WTC11 (cell line): ENCODE measurements around the gene MED22. TPM values are rescaled to one million over a fixed set of nuclear protein-coding genes. Genes with fewer than 3 reads are reported as not detected.
A peak's percentile ranks its signal among the peaks of the same experiment; 100 is the strongest.

Source experiments
- ATF1 ChIP-seq: sonication (generic); formaldehyde crosslinking; IDR thresholded peaks from 2 replicates; pipeline ENCODE4 v1.8.1; 2023; ENCODE audit warnings: mild to moderate bottlenecking, moderate library complexity, missing genetic modification reagents
- CBFB ChIP-seq: sonication (generic); formaldehyde crosslinking; IDR thresholded peaks from 2 replicates; pipeline ENCODE4 v1.8.1; 2022; ENCODE audit warnings: mild to moderate bottlenecking, low read depth, missing genetic modification reagents
- CREM ChIP-seq: sonication (generic); formaldehyde crosslinking; IDR thresholded peaks from 2 replicates; pipeline ENCODE4 v1.8.1; 2022; ENCODE audit warnings: mild to moderate bottlenecking, missing genetic modification reagents, moderate library complexity
- JAZF1 ChIP-seq: fragments of 250-450 bp; sonication (Bioruptor Pico); IDR thresholded peaks from 2 replicates; pipeline ENCODE4 v1.9.0; 2021; ENCODE audit warnings: moderate library complexity, mild to moderate bottlenecking, inconsistent platforms
- JUN ChIP-seq: sonication (generic); formaldehyde crosslinking; IDR thresholded peaks from 2 replicates; pipeline ENCODE4 v1.8.0; 2023; ENCODE audit warnings: mild to moderate bottlenecking, missing genetic modification reagents
- SMAD3 ChIP-seq: sonication (generic); formaldehyde crosslinking; IDR thresholded peaks from 2 replicates; pipeline ENCODE4 v1.8.0; 2022; ENCODE audit warnings: missing genetic modification reagents, mild to moderate bottlenecking, borderline replicate concordance
- TCF7 ChIP-seq: sonication (generic); formaldehyde crosslinking; IDR thresholded peaks from 2 replicates; pipeline ENCODE4 v1.8.0; 2022; ENCODE audit warnings: mild to moderate bottlenecking, low read depth, missing genetic modification reagents, moderate library complexity
- ZNF219 ChIP-seq: sonication (generic); formaldehyde crosslinking; IDR thresholded peaks from 2 replicates; pipeline ENCODE4 v1.8.0; 2023; ENCODE audit warnings: missing genetic modification reagents, mild to moderate bottlenecking, borderline replicate concordance
- ZNF423 ChIP-seq: fragments of 250-450 bp; sonication (Bioruptor Pico); IDR thresholded peaks from 2 replicates; pipeline ENCODE4 v2.1.2; 2022; ENCODE audit warnings: mild to moderate bottlenecking, moderate library complexity
- total RNA-seq: library from RNA; stranded (reverse); gene quantifications from 3 replicates; pipeline ENCODE4 v1.2.3, GENCODE V29; 2021
- TF ChIP-seq, protein P1 (sequence below): sonication (generic); formaldehyde crosslinking; IDR thresholded peaks from 2 replicates; pipeline ENCODE4 v1.8.0; 2023; ENCODE audit warnings: missing genetic modification reagents, mild to moderate bottlenecking, borderline replicate concordance
- TF ChIP-seq, protein P2 (sequence below): fragments of 250-450 bp; sonication (Bioruptor Pico); IDR thresholded peaks from 2 replicates; pipeline ENCODE4 v1.8.0; 2021; ENCODE audit warnings: mild to moderate bottlenecking
- TF ChIP-seq, protein P3 (sequence below): sonication (generic); formaldehyde crosslinking; IDR thresholded peaks from 2 replicates; pipeline ENCODE4 v1.8.1; 2023; ENCODE audit warnings: mild to moderate bottlenecking, moderate library complexity, missing genetic modification reagents
- TF ChIP-seq, protein P4 (sequence below): sonication (generic); formaldehyde crosslinking; IDR thresholded peaks from 2 replicates; pipeline ENCODE4 v1.8.0; 2023; ENCODE audit warnings: mild to moderate bottlenecking, missing genetic modification reagents
- TF ChIP-seq, protein P5 (sequence below): fragments of 250-450 bp; sonication (Bioruptor Pico); IDR thresholded peaks from 2 replicates; pipeline ENCODE4 v1.9.0; 2021; ENCODE audit warnings: moderate library complexity, mild to moderate bottlenecking, inconsistent platforms, borderline replicate concordance
- TF ChIP-seq, protein P6 (sequence below): sonication (generic); formaldehyde crosslinking; conservative IDR thresholded peaks from 2 replicates; pipeline ENCODE4 v1.8.1; 2022; ENCODE audit warnings: mild to moderate bottlenecking, missing genetic modification reagents
- TF ChIP-seq, protein P7 (sequence below): fragments of 200-600 bp; IDR thresholded peaks from 2 replicates; pipeline ENCODE4 v1.8.0; 2022; ENCODE audit warnings: antibody characterized with exemption
- TF ChIP-seq, protein P8 (sequence below): sonication (generic); formaldehyde crosslinking; IDR thresholded peaks from 2 replicates; pipeline ENCODE4 v1.8.1; 2022; ENCODE audit warnings: mild to moderate bottlenecking, missing genetic modification reagents, moderate library complexity, borderline replicate concordance
- TF ChIP-seq, protein P9 (sequence below): sonication (generic); formaldehyde crosslinking; IDR thresholded peaks from 2 replicates; pipeline ENCODE4 v1.8.1; 2023; ENCODE audit warnings: mild to moderate bottlenecking, missing genetic modification reagents, borderline replicate concordance

The MED22 gene
- total RNA-seq, 1 experiment from 2014 or later = 59.5 TPM

DNA sequence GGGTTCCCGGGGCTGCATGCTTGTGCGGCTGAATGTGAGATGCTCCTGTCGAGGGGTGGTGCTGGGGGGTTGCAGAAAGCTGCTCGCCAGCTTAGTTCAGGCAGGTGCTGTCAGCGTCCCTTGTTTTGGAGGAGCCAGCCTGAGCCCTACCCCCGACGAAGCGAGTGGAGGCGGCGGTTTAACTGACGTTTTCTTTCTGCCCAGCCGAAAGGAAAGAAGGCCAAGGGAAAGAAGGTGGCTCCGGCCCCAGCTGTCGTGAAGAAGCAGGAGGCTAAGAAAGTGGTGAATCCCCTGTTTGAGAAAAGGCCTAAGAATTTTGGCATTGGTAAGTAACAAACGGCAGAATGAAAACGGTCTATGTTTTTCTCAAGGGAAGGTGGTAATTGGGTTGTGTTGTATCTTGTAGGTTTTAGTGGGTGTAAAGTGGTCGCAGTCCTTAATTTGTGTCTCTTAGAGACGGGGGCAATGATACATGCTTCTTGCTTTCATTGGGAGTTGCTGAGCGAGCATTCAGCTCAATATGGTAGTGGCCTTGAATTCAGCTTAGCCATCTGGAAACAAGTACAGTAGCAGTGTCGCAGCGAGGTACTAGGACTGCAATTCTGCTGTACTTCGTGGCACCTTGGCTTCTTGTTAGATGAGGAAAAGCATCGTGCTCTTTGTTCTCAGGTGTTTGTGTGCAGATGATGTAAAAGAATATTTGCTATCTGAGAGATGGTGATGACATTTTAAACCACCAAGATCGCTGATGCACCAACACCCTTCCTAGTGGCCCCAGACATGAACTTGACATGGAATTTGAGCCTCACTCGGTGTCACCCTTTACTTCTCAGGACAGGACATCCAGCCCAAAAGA is 1.0 kb upstream of the MED22 start (continued):
- TF ChIP-seq, protein P1, sequence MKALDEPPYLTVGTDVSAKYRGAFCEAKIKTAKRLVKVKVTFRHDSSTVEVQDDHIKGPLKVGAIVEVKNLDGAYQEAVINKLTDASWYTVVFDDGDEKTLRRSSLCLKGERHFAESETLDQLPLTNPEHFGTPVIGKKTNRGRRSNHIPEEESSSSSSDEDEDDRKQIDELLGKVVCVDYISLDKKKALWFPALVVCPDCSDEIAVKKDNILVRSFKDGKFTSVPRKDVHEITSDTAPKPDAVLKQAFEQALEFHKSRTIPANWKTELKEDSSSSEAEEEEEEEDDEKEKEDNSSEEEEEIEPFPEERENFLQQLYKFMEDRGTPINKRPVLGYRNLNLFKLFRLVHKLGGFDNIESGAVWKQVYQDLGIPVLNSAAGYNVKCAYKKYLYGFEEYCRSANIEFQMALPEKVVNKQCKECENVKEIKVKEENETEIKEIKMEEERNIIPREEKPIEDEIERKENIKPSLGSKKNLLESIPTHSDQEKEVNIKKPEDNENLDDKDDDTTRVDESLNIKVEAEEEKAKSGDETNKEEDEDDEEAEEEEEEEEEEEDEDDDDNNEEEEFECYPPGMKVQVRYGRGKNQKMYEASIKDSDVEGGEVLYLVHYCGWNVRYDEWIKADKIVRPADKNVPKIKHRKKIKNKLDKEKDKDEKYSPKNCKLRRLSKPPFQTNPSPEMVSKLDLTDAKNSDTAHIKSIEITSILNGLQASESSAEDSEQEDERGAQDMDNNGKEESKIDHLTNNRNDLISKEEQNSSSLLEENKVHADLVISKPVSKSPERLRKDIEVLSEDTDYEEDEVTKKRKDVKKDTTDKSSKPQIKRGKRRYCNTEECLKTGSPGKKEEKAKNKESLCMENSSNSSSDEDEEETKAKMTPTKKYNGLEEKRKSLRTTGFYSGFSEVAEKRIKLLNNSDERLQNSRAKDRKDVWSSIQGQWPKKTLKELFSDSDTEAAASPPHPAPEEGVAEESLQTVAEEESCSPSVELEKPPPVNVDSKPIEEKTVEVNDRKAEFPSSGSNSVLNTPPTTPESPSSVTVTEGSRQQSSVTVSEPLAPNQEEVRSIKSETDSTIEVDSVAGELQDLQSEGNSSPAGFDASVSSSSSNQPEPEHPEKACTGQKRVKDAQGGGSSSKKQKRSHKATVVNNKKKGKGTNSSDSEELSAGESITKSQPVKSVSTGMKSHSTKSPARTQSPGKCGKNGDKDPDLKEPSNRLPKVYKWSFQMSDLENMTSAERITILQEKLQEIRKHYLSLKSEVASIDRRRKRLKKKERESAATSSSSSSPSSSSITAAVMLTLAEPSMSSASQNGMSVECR = peak; percentile 15; the same call in 1 of the 2 replicates
- TF ChIP-seq SMAD3 = 0 out of 2 replicates have a peak, but pooled peaks have one; percentile 13
- TF ChIP-seq, protein P2, sequence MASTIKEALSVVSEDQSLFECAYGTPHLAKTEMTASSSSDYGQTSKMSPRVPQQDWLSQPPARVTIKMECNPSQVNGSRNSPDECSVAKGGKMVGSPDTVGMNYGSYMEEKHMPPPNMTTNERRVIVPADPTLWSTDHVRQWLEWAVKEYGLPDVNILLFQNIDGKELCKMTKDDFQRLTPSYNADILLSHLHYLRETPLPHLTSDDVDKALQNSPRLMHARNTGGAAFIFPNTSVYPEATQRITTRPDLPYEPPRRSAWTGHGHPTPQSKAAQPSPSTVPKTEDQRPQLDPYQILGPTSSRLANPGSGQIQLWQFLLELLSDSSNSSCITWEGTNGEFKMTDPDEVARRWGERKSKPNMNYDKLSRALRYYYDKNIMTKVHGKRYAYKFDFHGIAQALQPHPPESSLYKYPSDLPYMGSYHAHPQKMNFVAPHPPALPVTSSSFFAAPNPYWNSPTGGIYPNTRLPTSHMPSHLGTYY = no peak; the same call in 1 of the 2 replicates
- TF ChIP-seq ZNF219 (CRISPR knock-in tag) = no peak
- TF ChIP-seq, protein P3, sequence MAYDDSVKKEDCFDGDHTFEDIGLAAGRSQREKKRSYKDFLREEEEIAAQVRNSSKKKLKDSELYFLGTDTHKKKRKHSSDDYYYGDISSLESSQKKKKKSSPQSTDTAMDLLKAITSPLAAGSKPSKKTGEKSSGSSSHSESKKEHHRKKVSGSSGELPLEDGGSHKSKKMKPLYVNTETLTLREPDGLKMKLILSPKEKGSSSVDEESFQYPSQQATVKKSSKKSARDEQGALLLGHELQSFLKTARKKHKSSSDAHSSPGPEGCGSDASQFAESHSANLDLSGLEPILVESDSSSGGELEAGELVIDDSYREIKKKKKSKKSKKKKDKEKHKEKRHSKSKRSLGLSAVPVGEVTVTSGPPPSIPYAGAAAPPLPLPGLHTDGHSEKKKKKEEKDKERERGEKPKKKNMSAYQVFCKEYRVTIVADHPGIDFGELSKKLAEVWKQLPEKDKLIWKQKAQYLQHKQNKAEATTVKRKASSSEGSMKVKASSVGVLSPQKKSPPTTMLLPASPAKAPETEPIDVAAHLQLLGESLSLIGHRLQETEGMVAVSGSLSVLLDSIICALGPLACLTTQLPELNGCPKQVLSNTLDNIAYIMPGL (CRISPR knock-in tag) = no peak
- TF ChIP-seq, protein P4, sequence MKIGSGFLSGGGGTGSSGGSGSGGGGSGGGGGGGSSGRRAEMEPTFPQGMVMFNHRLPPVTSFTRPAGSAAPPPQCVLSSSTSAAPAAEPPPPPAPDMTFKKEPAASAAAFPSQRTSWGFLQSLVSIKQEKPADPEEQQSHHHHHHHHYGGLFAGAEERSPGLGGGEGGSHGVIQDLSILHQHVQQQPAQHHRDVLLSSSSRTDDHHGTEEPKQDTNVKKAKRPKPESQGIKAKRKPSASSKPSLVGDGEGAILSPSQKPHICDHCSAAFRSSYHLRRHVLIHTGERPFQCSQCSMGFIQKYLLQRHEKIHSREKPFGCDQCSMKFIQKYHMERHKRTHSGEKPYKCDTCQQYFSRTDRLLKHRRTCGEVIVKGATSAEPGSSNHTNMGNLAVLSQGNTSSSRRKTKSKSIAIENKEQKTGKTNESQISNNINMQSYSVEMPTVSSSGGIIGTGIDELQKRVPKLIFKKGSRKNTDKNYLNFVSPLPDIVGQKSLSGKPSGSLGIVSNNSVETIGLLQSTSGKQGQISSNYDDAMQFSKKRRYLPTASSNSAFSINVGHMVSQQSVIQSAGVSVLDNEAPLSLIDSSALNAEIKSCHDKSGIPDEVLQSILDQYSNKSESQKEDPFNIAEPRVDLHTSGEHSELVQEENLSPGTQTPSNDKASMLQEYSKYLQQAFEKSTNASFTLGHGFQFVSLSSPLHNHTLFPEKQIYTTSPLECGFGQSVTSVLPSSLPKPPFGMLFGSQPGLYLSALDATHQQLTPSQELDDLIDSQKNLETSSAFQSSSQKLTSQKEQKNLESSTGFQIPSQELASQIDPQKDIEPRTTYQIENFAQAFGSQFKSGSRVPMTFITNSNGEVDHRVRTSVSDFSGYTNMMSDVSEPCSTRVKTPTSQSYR (CRISPR knock-in tag) = no peak
- TF ChIP-seq CBFB (CRISPR knock-in tag) = no peak
- no peak for TF ChIP-seq CREM (CRISPR knock-in tag)
- TF ChIP-seq, protein P5, sequence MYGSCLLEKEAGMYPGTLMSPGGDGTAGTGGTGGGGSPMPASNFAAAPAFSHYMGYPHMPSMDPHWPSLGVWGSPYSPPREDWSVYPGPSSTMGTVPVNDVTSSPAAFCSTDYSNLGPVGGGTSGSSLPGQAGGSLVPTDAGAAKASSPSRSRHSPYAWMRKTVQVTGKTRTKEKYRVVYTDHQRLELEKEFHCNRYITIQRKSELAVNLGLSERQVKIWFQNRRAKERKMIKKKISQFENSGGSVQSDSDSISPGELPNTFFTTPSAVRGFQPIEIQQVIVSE (CRISPR knock-in tag) = no peak
- TF ChIP-seq JUN (CRISPR knock-in tag) = no peak
- TF ChIP-seq, protein P6, sequence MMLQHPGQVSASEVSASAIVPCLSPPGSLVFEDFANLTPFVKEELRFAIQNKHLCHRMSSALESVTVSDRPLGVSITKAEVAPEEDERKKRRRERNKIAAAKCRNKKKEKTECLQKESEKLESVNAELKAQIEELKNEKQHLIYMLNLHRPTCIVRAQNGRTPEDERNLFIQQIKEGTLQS = no peak
- no peak for TF ChIP-seq ATF1 (CRISPR knock-in tag)
- TF ChIP-seq TCF7 (CRISPR knock-in tag) = 0 out of 2 replicates have a peak, but pooled peaks have one; percentile 75
- TF ChIP-seq, protein P7, sequence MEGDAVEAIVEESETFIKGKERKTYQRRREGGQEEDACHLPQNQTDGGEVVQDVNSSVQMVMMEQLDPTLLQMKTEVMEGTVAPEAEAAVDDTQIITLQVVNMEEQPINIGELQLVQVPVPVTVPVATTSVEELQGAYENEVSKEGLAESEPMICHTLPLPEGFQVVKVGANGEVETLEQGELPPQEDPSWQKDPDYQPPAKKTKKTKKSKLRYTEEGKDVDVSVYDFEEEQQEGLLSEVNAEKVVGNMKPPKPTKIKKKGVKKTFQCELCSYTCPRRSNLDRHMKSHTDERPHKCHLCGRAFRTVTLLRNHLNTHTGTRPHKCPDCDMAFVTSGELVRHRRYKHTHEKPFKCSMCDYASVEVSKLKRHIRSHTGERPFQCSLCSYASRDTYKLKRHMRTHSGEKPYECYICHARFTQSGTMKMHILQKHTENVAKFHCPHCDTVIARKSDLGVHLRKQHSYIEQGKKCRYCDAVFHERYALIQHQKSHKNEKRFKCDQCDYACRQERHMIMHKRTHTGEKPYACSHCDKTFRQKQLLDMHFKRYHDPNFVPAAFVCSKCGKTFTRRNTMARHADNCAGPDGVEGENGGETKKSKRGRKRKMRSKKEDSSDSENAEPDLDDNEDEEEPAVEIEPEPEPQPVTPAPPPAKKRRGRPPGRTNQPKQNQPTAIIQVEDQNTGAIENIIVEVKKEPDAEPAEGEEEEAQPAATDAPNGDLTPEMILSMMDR = no peak
- TF ChIP-seq, protein P8, sequence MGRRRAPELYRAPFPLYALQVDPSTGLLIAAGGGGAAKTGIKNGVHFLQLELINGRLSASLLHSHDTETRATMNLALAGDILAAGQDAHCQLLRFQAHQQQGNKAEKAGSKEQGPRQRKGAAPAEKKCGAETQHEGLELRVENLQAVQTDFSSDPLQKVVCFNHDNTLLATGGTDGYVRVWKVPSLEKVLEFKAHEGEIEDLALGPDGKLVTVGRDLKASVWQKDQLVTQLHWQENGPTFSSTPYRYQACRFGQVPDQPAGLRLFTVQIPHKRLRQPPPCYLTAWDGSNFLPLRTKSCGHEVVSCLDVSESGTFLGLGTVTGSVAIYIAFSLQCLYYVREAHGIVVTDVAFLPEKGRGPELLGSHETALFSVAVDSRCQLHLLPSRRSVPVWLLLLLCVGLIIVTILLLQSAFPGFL = no peak
- TF ChIP-seq JAZF1 (CRISPR knock-in tag) = no peak
- TF ChIP-seq ZNF423 (CRISPR knock-in tag) = no peak
- TF ChIP-seq, protein P9, sequence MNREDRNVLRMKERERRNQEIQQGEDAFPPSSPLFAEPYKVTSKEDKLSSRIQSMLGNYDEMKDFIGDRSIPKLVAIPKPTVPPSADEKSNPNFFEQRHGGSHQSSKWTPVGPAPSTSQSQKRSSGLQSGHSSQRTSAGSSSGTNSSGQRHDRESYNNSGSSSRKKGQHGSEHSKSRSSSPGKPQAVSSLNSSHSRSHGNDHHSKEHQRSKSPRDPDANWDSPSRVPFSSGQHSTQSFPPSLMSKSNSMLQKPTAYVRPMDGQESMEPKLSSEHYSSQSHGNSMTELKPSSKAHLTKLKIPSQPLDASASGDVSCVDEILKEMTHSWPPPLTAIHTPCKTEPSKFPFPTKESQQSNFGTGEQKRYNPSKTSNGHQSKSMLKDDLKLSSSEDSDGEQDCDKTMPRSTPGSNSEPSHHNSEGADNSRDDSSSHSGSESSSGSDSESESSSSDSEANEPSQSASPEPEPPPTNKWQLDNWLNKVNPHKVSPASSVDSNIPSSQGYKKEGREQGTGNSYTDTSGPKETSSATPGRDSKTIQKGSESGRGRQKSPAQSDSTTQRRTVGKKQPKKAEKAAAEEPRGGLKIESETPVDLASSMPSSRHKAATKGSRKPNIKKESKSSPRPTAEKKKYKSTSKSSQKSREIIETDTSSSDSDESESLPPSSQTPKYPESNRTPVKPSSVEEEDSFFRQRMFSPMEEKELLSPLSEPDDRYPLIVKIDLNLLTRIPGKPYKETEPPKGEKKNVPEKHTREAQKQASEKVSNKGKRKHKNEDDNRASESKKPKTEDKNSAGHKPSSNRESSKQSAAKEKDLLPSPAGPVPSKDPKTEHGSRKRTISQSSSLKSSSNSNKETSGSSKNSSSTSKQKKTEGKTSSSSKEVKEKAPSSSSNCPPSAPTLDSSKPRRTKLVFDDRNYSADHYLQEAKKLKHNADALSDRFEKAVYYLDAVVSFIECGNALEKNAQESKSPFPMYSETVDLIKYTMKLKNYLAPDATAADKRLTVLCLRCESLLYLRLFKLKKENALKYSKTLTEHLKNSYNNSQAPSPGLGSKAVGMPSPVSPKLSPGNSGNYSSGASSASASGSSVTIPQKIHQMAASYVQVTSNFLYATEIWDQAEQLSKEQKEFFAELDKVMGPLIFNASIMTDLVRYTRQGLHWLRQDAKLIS (CRISPR knock-in tag) = no peak
